CD8-positive, alpha-beta memory T cell (primary cell): ENCODE measurements around the gene SLC39A11. TPM values are rescaled to one million over a fixed set of nuclear protein-coding genes. Genes with fewer than 3 reads are reported as not detected.

ENCODE experiments used
- CTCF ChIA-PET: fragments of 350-600 bp; sonication (Branson Sonifier 250); formaldehyde crosslinking; loops from one replicate; lab custom pipeline; 2021; ENCODE audit warnings: antibody characterized with exemption; lab: Charles Lee
- POLR2A ChIA-PET: fragments of 350-600 bp; sonication (Branson Sonifier 250); formaldehyde crosslinking; loops from one replicate; lab custom pipeline; 2021; ENCODE audit warnings: antibody characterized with exemption; lab: Charles Lee
- DNase-seq, 5 donors: peaks; one replicate each; pipeline versions ENCODE4 v3.0.0 to v3.0.0-alpha.2; 2020 to 2022; ENCODE audit warnings: mixed read lengths in 1 of 5
- H3K27ac ChIP-seq: one replicate; pipeline ENCODE4 v1.7.0; 2013; ENCODE audit warnings: low read depth, mild to moderate bottlenecking, low read length, moderate library complexity
- H3K27me3 ChIP-seq: 2 replicates; pipeline ENCODE4 v1.7.0; 2013; ENCODE audit warnings: low read length, mild to moderate bottlenecking; ENCODE audit not compliant: insufficient read depth, poor library complexity, severe bottlenecking
- H3K36me3 ChIP-seq: 2 replicates; pipeline ENCODE4 v1.7.0; 2013; ENCODE audit warnings: mild to moderate bottlenecking, low read length, moderate library complexity; ENCODE audit not compliant: insufficient read depth
- H3K4me1 ChIP-seq: 2 replicates; pipeline ENCODE4 v1.7.0; 2013; ENCODE audit warnings: mild to moderate bottlenecking, low read length, moderate library complexity; ENCODE audit not compliant: insufficient read depth
- H3K4me3 ChIP-seq: 2 replicates; pipeline ENCODE4 v1.7.0; 2013; ENCODE audit warnings: mild to moderate bottlenecking, low read length
- H3K9me3 ChIP-seq: 2 replicates; pipeline ENCODE4 v1.7.0; 2013; ENCODE audit warnings: mild to moderate bottlenecking, low read length
- H3K27ac Mint-ChIP-seq, 8 donors: one replicate each; pipeline ENCODE4 v1.8.0; 2020 to 2021; ENCODE audit warnings: mixed read lengths in 8 of 8, mild to moderate bottlenecking in 6 of 8, inconsistent platforms in 3 of 8, moderate library complexity in 3 of 8
- H3K27me3 Mint-ChIP-seq, 2 donors: one replicate each; pipeline ENCODE4 v1.8.0; 2020 to 2021; ENCODE audit warnings: mixed read lengths in 2 of 2, mild to moderate bottlenecking in 1 of 2, moderate library complexity in 1 of 2
- H3K36me3 Mint-ChIP-seq, 3 donors: one replicate each; pipeline ENCODE4 v1.8.0; 2020 to 2021; ENCODE audit warnings: mixed read lengths in 3 of 3, inconsistent platforms in 1 of 3, mild to moderate bottlenecking in 1 of 3
- H3K4me1 Mint-ChIP-seq, 3 donors: one replicate each; pipeline ENCODE4 v1.8.0; 2020 to 2021; ENCODE audit warnings: mixed read lengths in 3 of 3, inconsistent platforms in 1 of 3, mild to moderate bottlenecking in 1 of 3
- H3K4me3 Mint-ChIP-seq, 7 donors: one replicate each; pipeline ENCODE4 v1.8.0; 2020 to 2021; ENCODE audit warnings: mixed read lengths in 7 of 7, mild to moderate bottlenecking in 6 of 7, moderate library complexity in 4 of 7, inconsistent platforms in 2 of 7
- H3K9me3 Mint-ChIP-seq, 5 donors: one replicate each; pipeline ENCODE4 v1.8.0; 2020 to 2022; ENCODE audit warnings: mixed read lengths in 5 of 5, mild to moderate bottlenecking in 3 of 5, moderate library complexity in 2 of 5, inconsistent platforms in 1 of 5
- polyA plus RNA-seq: library from polyadenylated mRNA; unstranded; fragments of 300-500 nt; fragmentation: Illumina TruSeq; gene quantifications from one replicate; pipeline ENCODE4 v1.2.3, GENCODE V29; 2021
- total RNA-seq, 2 experiments: library from RNA; stranded (reverse); gene quantifications; one replicate each; pipeline ENCODE4 v1.2.3, GENCODE V29; 2021

SLC39A11 gene
- total and polyA plus RNA-seq, 3 experiments from 2014 or later = 13.1 to 18.5 (median 17.2) TPM

DNA sequence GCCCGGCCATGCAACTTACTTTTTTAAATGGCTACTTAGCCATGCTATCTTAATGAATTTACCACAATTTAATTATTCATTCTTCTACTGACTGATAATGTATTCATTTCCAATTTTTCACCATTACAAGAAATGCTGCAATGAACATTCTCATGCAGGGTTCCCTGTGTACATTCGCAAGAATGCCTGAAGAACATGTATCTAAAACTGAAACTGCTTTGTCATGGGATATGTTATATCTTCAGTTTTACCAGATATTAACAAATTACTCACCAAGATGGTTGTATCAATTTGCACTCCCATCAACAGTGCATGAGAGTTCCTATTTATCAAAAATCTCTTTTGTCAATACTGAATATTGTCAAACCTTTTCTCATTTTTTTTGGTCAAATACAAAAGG, 100.8 kb downstream of the SLC39A11 start:
- no peak for DNase-seq
- Mint-ChIP-seq H3K4me3 (no peak overlapping the region), H3K4me1 (peaks cover 0 to 19% (median 17%) of the 10 kb centered on the region in 3 donors), H3K27me3 (no peaks in the 10 kb centered on the region), H3K27ac (no peak overlapping the region), H3K36me3 (peaks cover 2 to 30% (median 2%) of the 10 kb centered on the region in 3 donors), H3K9me3 (peaks cover 0 to 27% (median 0%) of the 10 kb centered on the region in 5 donors)
- H3K4me3 ChIP-seq = no peak overlapping the region
- H3K27ac ChIP-seq = no peak overlapping the region
- H3K27me3 ChIP-seq = no peaks in the 10 kb centered on the region
- ChIA-PET POLR2A (no interaction called here), CTCF (no interaction called here)
- H3K4me1 ChIP-seq = no peaks in the 10 kb centered on the region
- H3K36me3 ChIP-seq = no peaks in the 10 kb centered on the region
- H3K9me3 ChIP-seq = no peaks in the 10 kb centered on the region

GRCh38 chr17:72989074-72989610, 103.3 kb downstream of the SLC39A11 start:
- CTCF ChIA-PET = no interaction called here
- peak overlapping the region in 1 of 7 donors; percentile 15 for H3K4me3 Mint-ChIP-seq
- H3K4me1 ChIP-seq = no peaks in the 10 kb centered on the region

DNA sequence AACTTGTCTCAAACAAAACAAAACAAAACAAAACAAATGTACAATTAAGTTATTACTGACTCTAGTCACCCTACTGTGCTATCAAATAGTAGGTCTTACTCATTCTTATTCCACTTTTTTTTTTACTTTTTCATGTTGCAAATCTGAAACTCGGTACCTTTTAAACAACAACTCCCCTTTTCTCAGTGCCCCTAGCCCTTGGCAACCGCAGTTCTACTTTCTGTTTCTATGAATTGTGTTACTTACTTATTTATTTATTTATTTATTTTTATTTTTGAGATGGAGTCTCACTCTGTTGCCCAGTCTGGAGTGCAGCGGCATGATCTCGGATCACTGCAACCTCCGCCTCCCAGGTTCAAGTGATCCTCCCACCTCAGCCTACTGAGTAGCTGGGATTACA, 104.0 kb downstream of the SLC39A11 start:
- H3K36me3 Mint-ChIP-seq = peaks cover 0 to 10% (median 0%) of the 10 kb centered on the region in 3 donors
- Histone ChIP-seq H3K27me3 (no peaks in the 10 kb centered on the region), H3K9me3 (no peaks in the 10 kb centered on the region), H3K27ac (no peak overlapping the region), H3K4me1 (no peaks in the 10 kb centered on the region), H3K4me3 (no peak overlapping the region), H3K36me3 (no peaks in the 10 kb centered on the region)
- peak overlapping the region in 1 of 7 donors; percentile 23 for H3K4me3 Mint-ChIP-seq
- H3K27me3 Mint-ChIP-seq = no peaks in the 10 kb centered on the region
- H3K27ac Mint-ChIP-seq = peak overlapping the region in 1 of 8 donors; percentile 1
- CTCF ChIA-PET = no interaction called here
- no peak for DNase-seq
- POLR2A ChIA-PET = no interaction called here
- H3K9me3 Mint-ChIP-seq = peaks cover 0 to 16% (median 0%) of the 10 kb centered on the region in 5 donors
- peaks cover 1 to 22% (median 17%) of the 10 kb centered on the region in 3 donors for H3K4me1 Mint-ChIP-seq

More at GRCh38 chr17:72989074-72989610, 103.3 kb downstream of the SLC39A11 start:
- no peaks in the 10 kb centered on the region for H3K27me3 ChIP-seq
- H3K36me3 ChIP-seq = no peaks in the 10 kb centered on the region
- no peak overlapping the region for H3K27ac ChIP-seq
- H3K4me1 Mint-ChIP-seq = peaks cover 1 to 22% (median 17%) of the 10 kb centered on the region in 3 donors
- POLR2A ChIA-PET = no interaction called here
- no peaks in the 10 kb centered on the region for H3K9me3 ChIP-seq
- H3K27me3 Mint-ChIP-seq = no peaks in the 10 kb centered on the region
- no peak for DNase-seq
- H3K36me3 Mint-ChIP-seq = peaks cover 0 to 10% (median 0%) of the 10 kb centered on the region in 3 donors
- peak overlapping the region in 1 of 8 donors; percentile 10 for H3K27ac Mint-ChIP-seq
- H3K4me3 ChIP-seq = no peak overlapping the region
- peaks cover 0 to 16% (median 0%) of the 10 kb centered on the region in 5 donors for H3K9me3 Mint-ChIP-seq

- peak overlapping the region in 2 of 8 donors; percentile 65 to 81 for H3K27ac Mint-ChIP-seq
- no peaks in the 10 kb centered on the region for H3K27me3 ChIP-seq
- peaks cover 1 to 18% (median 10%) of the 10 kb centered on the region in 3 donors for H3K4me1 Mint-ChIP-seq
- no peaks in the 10 kb centered on the region for H3K4me1 ChIP-seq
- ChIA-PET CTCF (no interaction called here), POLR2A (interaction anchor here (0.5 kb wide), 1 partner anchor 204 kb away, joined by 3 read pairs; no protein-coding TSS in a partner anchor)
- no peak overlapping the region for H3K4me3 Mint-ChIP-seq
- H3K9me3 Mint-ChIP-seq = peaks cover 0 to 12% (median 0%) of the 10 kb centered on the region in 5 donors
- H3K36me3 ChIP-seq = no peaks in the 10 kb centered on the region
- no peak for DNase-seq
- H3K27me3 Mint-ChIP-seq = no peaks in the 10 kb centered on the region
- no peak overlapping the region for H3K27ac ChIP-seq
- H3K9me3 ChIP-seq = no peaks in the 10 kb centered on the region
- H3K4me3 ChIP-seq = no peak overlapping the region
- peaks cover 0 to 15% (median 0%) of the 10 kb centered on the region in 3 donors for H3K36me3 Mint-ChIP-seq
Observed at GRCh38 chr17:72987166-72987565, 105.3 kb downstream of the SLC39A11 start.

DNA sequence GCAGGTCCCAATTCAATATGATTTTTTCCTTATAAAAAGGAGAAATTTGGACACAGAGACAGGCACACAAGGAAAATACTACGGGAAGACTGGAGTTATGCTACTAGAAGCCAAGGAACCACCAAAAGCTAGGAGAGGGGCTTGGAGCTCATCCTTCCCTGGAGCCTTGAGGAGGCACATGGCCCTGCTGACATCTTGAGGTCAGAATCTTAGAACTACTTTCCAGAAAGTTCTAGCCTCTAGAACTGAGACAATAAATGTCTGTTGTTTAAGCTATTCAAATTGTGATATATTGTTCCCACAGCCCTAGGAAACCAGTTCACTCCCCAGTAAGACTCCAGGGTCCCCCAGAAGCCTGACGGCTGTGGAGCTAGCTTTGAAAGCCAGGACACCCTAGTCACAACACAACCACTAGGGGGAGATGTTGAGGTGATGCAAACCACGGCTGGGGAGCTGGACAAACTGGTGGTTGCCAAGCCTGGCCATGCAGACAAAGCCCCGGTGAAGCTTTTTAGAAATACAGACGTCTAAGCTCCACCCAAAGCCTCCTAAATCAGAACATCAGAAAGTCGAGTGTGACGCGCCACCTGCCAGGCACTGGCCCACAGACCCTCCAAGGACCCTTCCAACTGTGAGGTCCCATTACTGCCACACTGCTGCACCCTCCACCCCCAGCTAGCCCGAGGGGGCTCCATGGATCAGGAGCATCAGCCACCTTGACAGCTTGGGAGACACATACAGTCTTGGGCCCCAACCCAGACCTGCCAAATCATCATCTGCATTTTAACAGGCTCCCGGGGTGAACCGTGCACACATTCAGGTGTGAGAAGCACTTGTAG, 106.4 kb downstream of the SLC39A11 start:
- H3K27me3 ChIP-seq = no peaks in the 10 kb centered on the region
- H3K9me3 ChIP-seq = no peaks in the 10 kb centered on the region
- POLR2A ChIA-PET = no interaction called here
- CTCF ChIA-PET = interaction anchor here (0.5 to 1.8 kb wide), 11 partner anchors 9 to 429 kb away, joined by 3 to 12 read pairs (median 4); no protein-coding TSS in a partner anchor
- H3K4me1 ChIP-seq = no peaks in the 10 kb centered on the region
- DNase-seq = peak; percentile 6 to 48 (median 16)
- H3K27me3 Mint-ChIP-seq = no peaks in the 10 kb centered on the region
- H3K4me1 Mint-ChIP-seq = peaks cover 1 to 18% (median 10%) of the 10 kb centered on the region in 3 donors
- H3K4me3 Mint-ChIP-seq = no peak overlapping the region
- H3K36me3 ChIP-seq = no peaks in the 10 kb centered on the region
- peaks cover 0 to 12% (median 0%) of the 10 kb centered on the region in 5 donors for H3K9me3 Mint-ChIP-seq
- H3K27ac ChIP-seq = no peak overlapping the region
- peak overlapping the region in 1 of 8 donors; percentile 21 for H3K27ac Mint-ChIP-seq
- H3K4me3 ChIP-seq = no peak overlapping the region
- peaks cover 0 to 15% (median 0%) of the 10 kb centered on the region in 3 donors for H3K36me3 Mint-ChIP-seq

DNA sequence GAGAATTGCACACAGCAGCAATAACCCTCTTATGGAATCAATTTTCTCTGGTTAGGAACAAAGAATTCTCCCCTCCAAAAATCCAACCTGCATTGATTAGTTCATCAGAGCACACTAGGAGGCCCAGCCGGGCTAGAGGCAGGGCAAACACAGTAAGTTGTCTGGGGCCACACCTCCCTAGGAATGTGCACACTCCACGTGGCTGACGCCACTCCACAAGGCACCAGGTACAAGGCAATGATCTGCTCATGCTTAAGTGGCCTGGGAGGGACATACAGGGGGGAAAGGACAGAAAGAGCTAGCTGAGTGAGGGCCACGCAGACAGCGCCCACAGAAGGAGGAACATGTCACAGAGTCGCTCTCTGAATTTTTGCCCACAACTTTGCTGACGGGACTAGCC, 107.6 kb downstream of the SLC39A11 start:
- Histone ChIP-seq H3K4me3 (no peak overlapping the region), H3K9me3 (no peaks in the 10 kb centered on the region), H3K36me3 (no peaks in the 10 kb centered on the region), H3K27ac (no peak overlapping the region), H3K4me1 (no peaks in the 10 kb centered on the region), H3K27me3 (no peaks in the 10 kb centered on the region)
- Mint-ChIP-seq H3K4me3 (no peak overlapping the region), H3K4me1 (peaks cover 1 to 17% (median 12%) of the 10 kb centered on the region in 3 donors), H3K9me3 (peaks cover 0 to 12% (median 0%) of the 10 kb centered on the region in 5 donors), H3K27ac (peak overlapping the region in 1 of 8 donors; percentile 48), H3K27me3 (no peaks in the 10 kb centered on the region), H3K36me3 (peaks cover 0 to 11% (median 0%) of the 10 kb centered on the region in 3 donors)
- ChIA-PET POLR2A (no interaction called here), CTCF (interaction anchor here (1.7 to 1.8 kb wide), 2 partner anchors 11 to 260 kb away, joined by 5 to 8 read pairs; no protein-coding TSS in a partner anchor)
- DNase-seq = no peak

- Histone ChIP-seq H3K27ac (no peak overlapping the region), H3K4me1 (no peaks in the 10 kb centered on the region), H3K27me3 (no peaks in the 10 kb centered on the region), H3K9me3 (no peaks in the 10 kb centered on the region), H3K4me3 (no peak overlapping the region), H3K36me3 (no peaks in the 10 kb centered on the region)
- Mint-ChIP-seq H3K27me3 (no peaks in the 10 kb centered on the region), H3K4me1 (peaks cover 3 to 14% (median 9%) of the 10 kb centered on the region in 3 donors), H3K9me3 (peaks cover 0 to 12% (median 0%) of the 10 kb centered on the region in 5 donors), H3K4me3 (no peak overlapping the region), H3K36me3 (peaks cover 0 to 11% (median 0%) of the 10 kb centered on the region in 3 donors), H3K27ac (peak overlapping the region in 1 of 8 donors; percentile 33)
- no peak for DNase-seq
- ChIA-PET POLR2A (no interaction called here), CTCF (interaction anchor here (1.7 to 1.8 kb wide), 2 partner anchors 10 to 259 kb away, joined by 5 to 8 read pairs; no protein-coding TSS in a partner anchor)
Observed at GRCh38 chr17:72984145-72984925, 108.2 kb downstream of the SLC39A11 start.
